GM21447 (cell line): ENCODE results near the gene DMRT1.
A peak's percentile ranks its signal among the peaks of the same experiment; 100 is the strongest.

Experiments
- ATAC-seq: cut with Tn5 transposase; IDR thresholded peaks from one replicate; pipeline ENCODE4 v1.9.1; 2021; ENCODE audit not compliant: unreplicated experiment

Gene DMRT1

GRCh38 chr9:841371-842209 lies at the start of gene DMRT1:
TSS of gene DMRT1 (plus strand) at chr9:841697. CDS start at chr9:841839, 142 bp downstream.
- no peak for ATAC-seq

GRCh38 chr9:792331-793260 lies 48.9 kb upstream of the DMRT1 start:
- ATAC-seq: no peak

- ATAC-seq: no peak
Observed at GRCh38 chr9:794386-794785, 47.1 kb upstream of the DMRT1 start.

GRCh38 chr9:795869-796268 lies 45.6 kb upstream of the DMRT1 start:
- ATAC-seq: no peak

GRCh38 chr9:800591-801150 lies 40.8 kb upstream of the DMRT1 start:
- ATAC-seq: no peak

GRCh38 chr9:801399-802071 lies 40.0 kb upstream of the DMRT1 start:
- no peak for ATAC-seq

GRCh38 chr9:804026-804425 lies 37.5 kb upstream of the DMRT1 start:
- no peak for ATAC-seq

GRCh38 chr9:805151-805550 lies 36.3 kb upstream of the DMRT1 start:
- no peak for ATAC-seq

GRCh38 chr9:806285-807156 lies 35.0 kb upstream of the DMRT1 start:
- ATAC-seq: no peak

- ATAC-seq: no peak
Observed at GRCh38 chr9:811106-811531, 30.4 kb upstream of the DMRT1 start.

GRCh38 chr9:818958-819357 lies 22.5 kb upstream of the DMRT1 start:
- ATAC-seq: no peak

- no peak for ATAC-seq
Observed at GRCh38 chr9:826500-827280, 14.8 kb upstream of the DMRT1 start.

GRCh38 chr9:840343-840742 lies 1.2 kb upstream of the DMRT1 start:
- no peak for ATAC-seq

GRCh38 chr9:842635-843426 lies 1.3 kb downstream of the DMRT1 start:
- no peak for ATAC-seq

- no peak for ATAC-seq
Observed at GRCh38 chr9:843427-843785, 1.9 kb downstream of the DMRT1 start.

GRCh38 chr9:846852-847251 lies 5.4 kb downstream of the DMRT1 start:
- ATAC-seq: no peak

- peak; percentile 66 for ATAC-seq
Observed at GRCh38 chr9:847505-847904, 6.0 kb downstream of the DMRT1 start.

- no peak for ATAC-seq
Observed at GRCh38 chr9:849431-849830, 7.9 kb downstream of the DMRT1 start.

- no peak for ATAC-seq
Observed at GRCh38 chr9:852539-852938, 11.0 kb downstream of the DMRT1 start.
